GDM1 (cell line): ENCODE measurements around the gene SPINT2.

Experiments
- DNase-seq: peaks from one replicate; lab custom pipeline; 2025; lab: John Stamatoyannopoulos, UW

Gene SPINT2

DNA sequence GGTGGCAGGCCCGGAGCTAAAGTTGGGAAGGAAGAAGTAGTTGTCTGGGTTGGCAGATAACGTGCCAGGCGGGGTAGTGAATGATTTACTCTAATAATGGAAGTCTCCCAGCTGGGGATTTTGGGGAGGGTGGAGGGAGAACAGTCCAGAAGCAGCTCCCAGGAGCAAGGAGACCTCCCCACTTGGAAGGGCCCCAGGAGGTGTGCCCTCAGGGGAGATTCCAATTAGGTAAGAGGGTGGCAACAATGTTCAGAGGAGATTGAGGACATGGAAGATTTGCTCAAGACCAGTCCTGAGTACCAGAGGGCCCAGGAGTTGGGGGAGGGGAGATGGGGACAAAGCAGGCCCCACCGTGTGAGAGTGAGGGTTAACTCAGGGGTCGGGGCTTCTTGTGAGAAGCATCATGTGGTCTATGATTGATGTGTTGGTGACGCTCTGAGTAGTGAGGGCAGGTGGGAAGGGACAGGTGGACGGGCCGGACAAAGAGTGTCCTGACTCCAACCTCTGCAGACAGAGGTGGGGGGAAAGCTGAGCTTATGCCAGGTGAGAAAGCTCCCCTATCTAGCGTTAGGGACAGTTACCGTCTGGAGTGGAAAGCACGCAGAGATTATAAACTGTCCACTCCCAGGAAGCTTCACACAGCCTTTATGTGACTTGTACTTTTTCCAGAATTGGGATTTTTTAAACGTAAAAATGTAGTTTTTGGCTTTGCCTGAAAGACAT is 3.5 kb downstream of the SPINT2 start:
- DNase-seq: no peak

DNA sequence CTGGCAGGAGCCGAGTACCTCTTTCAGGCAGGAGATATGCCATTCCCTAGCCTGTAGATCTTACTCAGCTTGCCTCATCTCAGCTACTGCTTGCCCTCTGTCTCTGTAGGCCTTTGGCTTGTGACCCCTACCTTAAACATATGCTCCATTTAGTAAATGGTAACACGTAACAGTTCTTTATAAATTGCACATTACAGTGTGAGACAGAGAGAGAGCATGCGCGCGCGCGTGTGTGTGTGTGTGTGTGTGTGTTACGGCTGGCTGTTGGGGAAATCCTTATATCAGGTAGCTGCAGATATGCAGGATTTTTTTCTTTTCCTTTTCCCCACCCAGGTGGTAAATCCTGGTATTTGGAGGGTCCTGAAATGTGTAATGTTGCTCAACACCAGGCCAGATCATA is 4.2 kb downstream of the SPINT2 start:
- no peak for DNase-seq

DNA sequence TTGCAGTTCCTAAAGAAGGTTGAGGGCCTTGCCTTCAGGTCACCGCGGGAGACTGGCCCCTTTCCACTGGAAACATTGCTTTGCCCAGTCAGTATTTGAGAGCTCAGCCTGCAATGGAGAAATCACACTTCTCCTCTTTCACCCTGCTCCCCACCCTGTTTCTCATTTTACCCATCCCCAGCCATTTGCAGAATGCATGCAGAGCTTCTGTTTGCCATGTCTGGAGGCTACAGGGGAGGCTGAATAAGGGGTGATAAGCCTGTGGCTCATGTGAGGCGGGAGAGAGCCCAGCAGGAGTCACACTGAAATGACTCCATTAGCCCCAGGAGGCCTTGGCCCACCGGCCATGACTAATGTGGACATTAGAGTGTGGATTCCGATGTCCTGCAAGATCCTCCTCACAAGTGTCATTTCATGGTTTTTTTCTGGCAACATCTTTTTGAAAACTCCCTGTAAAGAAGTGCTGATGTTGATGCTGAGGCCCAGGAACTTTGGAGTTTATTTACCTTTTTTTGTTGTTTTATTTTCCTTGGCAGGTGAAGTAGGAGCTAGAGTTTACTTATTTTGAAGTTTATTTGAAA is 6.3 kb downstream of the SPINT2 start:
- no peak for DNase-seq

DNA sequence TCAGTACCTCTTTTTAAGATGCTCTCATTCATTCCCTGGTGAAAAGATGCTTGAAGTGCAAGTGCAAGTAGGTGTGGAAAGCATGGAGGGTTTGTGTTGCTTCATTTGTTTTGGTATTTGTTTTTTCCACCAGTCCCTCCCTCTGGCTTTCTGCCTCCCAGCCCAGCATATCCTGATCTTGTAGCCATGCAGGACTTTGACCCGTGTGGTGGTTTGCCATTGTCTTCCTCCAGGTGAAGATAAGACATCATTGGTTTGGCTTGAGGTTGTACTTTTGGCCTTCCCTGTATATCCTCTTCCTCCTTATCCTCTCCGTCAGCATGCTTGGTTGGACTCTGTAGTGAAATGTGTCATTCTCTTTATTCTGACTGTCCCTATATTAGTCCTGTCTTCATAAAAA is 9.1 kb downstream of the SPINT2 start:
- no peak for DNase-seq

DNA sequence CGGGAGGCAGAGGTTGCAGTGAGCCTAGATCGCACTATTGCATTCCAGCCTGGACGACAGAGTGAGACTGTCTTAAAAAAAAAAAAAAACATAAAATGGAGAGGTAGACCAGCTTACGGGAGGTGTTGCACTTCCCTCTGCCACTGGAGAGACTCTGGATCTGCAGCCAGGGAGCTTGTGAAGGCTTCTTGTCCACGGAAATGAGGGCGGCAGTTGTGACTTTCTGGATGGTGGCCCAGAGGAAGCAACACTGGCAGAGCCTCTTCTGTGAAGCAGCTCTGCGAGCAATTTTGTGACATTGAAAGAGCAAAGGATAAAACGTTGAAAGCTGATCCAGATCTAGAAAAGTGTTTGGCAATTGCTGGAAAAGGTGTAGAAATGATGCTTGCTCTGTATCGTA is 10.4 kb downstream of the SPINT2 start:
- DNase-seq: no peak

DNA sequence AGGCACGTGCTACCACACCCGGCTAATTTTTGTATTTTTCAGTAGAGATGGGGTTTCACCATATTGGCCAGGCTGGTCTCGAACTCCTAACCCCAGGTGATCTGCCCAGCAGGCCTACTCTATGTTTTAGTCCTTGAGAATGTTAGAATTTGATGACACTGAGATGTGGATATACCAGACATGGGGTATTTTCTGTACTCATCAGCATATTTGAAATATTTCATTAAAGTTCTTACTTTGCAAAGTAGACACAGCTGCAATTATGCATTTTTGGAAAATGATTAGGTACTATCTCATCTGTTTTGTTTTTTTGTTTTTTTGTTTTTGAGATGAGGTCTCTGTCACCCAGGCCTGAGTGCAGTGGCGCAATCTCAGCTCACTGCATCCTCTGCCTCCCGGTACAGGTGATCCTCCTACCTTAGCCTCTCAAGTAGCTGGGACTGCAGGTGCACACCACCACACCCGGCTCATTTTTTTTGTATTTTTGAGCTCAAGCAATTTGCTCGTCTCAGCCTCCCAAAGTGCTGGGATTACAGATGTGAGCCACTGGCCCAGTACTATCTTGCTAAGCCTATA is 12.7 kb downstream of the SPINT2 start:
- DNase-seq: no peak

DNA sequence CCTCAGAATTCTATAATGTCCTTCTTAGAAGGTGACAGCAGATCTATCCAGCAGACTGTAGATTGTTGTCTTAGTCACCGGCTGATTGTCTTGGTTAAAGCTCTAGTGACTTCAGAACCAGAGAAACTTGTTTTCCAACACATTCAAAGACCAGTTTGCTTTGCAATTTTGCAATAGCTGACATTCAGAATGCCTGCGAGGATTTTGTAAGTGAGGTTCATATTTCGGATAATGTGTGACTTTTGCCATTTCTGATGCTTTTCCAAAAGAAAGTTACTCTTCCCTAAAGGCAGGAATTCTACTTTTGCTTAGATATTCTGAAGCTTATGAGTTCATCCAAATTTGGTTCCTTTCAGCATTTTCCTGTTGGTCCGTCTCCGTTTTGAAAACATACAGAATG is 13.2 kb downstream of the SPINT2 start:
- no peak for DNase-seq

DNA sequence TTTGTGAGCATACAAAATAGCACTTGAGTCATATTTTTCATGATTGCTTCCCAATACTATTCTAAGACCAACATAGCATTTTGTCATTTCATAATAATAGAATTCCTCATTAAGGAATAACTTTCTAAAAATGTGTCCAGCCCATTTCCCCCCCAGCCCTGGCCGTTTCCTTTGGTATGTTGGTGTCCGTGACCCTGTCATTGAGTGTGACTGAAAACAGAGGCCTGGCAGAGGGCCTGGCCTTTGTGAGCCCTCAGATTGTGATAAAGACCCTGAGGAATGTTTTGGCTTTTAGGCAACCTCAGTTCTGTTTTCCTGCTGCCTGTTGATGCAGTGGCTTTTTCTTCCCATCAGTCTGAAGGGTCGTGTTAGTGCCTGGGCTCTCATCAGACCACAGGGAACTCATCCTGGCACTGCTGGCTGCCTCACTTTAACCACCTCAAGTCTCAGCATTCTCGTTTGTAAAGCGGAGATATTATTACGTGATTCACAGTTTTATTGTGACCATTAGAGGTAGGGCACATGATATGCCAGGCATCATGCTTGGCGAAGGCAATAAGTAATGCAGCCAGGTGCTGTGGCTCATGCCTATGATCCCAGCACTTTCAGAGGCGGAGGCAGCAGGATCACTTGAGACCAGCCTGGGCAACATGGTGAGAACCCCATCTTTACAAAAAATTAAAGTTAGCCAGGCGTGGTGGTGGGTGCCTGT is 13.8 kb downstream of the SPINT2 start:
- DNase-seq: no peak

DNA sequence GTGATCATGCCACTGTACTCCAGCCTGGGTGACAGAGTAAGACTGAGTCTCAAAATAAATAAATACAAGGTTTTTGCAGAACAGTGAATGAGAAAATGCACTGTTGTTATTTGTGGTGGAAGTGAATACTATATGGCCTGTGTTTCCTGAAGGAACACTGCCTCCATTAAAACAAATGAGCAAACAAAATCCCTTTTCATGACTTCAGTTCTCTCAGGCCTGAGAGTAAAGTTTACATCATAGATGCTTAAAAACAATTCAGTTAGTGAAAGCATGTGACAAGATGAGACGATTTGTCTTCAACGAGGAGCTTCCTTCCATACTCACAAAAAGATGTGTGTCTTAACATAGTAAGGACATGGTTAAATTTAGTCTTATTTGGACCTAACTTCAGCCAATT is 14.4 kb downstream of the SPINT2 start:
- DNase-seq: no peak

DNA sequence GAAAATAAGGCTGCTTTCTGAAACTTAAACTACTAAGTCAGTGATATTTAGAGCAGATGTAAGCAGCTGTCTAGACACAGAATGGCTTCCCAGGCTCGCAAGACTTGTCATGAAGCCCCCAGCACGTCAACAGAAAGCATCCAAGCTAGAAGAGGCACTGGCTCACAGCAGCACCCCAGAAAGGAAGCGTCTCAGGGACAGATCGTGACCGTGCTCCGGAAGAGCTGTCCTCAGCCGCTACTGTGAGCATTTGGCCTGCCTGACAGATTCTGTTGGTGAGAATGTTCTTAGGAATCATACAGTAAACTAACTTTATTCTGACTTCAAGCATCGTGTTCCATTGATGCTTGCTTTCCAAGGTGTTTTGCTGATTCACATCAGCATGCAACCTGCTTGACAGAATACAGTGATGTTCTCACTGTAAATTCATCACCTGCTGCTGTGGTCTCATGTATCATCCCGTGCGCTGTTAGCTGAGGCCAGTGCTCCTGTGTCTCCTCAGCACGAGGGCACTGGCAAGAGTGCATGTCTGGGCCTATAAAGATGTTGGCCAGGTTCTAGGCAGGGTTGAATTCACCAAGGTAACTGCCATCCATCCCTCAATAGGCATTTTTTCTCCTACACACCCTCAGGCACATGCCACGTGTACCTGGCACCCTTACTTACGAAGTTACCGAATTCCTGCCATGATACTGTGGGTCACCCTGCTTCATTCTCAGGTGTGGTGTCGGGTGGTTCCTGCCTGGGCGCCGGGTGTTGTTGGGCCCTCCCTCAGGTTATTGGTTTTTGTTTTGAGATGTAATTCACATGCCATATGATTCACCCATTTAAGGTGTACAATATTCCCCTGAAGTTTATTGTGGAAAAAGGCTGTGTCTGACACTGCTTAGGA is 15.9 kb downstream of the SPINT2 start:
- DNase-seq: no peak

DNA sequence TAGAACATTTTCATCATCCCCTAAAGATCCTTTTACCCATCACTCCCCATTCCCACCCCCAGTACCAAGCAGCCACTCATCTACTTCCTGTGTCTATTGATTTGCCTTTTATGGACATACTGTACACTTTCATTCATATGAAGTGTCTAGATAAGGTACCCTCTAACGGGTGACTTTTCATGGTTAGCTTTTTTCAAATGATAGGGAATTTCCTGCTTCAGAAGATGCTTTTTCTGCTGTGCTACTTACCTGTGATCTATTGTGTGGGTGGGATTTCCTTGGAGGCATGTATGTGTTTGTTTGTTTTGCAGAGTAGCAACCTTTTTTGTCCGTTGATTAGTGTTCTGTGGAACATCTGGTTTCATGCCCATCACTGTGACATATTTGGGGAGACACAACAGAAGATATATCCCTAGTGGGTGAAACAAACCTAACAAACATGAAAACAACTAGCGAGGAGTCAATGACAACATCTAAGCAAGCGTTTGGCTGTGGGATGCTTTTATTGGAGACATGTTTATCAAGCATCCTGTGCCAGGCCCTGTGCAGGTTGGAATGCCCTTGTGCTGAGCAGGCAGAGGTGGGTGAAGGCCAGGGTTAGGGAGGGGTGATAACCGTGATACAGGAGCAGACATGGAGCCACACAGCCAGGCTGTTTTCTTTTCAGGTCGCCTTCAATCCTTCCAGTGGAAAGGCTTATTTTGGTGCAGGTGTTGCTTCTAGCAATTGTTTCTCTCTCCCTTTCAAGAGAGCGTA is 17.6 kb downstream of the SPINT2 start:
- no peak for DNase-seq

DNA sequence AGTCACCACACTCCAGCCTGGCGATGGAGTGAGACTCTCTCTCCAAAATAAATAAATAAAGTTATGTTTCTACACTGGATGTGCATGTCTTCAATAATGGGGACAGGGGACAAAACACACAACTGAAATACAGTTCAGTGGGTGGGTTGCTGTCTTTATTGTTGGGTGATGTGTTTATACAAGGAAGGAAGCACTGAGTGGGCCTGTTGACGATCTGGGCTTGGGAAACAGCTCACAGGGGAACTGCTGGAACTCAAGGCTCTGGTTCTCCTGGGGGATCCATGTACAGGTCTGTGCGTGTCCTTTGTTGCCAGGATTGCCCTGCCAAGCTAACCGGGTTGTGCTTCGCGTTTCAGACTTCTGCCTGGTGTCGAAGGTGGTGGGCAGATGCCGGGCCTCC is 18.9 kb downstream of the SPINT2 start:
- no peak for DNase-seq

DNA sequence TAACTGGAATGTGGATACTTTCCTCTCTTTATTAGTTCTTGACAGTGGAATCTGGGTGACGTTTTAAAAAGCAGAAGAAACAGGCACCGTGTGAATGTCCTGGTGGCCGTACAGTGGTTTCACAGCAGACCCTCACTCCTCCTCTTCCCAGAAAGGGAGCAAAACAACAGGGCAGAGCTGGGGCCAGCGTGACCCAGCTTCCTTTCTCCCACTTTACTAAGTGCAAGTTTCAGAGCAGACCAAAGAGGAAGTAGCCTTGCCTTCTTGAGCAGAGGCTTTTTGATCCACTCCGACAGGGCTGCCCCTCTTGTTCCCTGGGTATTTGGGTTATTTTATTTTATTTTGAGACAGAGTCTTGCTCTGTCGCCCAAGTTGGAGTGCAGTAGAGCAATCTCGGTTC is 20.0 kb downstream of the SPINT2 start:
- no peak for DNase-seq

DNA sequence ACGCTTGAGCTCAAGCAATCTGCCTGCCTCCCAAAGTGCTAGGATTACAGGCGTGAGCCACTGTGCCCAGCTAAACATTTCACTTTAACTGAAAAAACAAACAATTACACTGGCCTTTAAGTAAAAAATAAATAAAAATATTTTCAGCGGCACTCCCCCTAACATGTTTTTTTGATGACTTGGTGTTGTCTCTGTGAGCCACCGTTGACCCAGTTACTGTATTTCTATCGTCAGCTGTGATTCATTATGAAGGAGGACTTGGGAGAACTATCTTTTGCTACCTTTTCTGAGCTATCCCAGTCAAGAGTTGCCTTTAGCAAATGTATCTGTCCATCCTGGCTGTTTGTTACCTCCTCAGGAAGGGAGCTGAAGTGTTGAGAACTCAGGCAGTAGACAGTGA is 21.2 kb downstream of the SPINT2 start:
- no peak for DNase-seq

DNA sequence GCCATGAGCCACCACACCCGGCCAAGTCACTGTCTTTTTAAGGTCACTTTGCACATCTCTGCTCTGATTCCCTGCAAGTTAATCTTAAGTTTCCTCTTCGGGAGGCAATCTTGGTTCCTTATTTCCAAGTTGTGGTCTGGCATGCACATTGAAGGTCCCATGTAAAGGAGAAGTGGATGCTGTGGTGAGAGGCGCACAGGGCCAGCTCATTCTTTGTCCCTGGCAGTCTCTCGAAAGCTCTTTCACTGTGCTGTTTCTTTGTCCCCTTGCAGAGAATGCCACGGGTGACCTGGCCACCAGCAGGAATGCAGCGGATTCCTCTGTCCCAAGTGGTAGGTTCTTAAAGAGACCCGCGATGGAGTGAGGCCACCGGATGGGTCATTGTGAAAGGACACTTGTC is 23.2 kb downstream of the SPINT2 start:
- peak; percentile 60 for DNase-seq

DNA sequence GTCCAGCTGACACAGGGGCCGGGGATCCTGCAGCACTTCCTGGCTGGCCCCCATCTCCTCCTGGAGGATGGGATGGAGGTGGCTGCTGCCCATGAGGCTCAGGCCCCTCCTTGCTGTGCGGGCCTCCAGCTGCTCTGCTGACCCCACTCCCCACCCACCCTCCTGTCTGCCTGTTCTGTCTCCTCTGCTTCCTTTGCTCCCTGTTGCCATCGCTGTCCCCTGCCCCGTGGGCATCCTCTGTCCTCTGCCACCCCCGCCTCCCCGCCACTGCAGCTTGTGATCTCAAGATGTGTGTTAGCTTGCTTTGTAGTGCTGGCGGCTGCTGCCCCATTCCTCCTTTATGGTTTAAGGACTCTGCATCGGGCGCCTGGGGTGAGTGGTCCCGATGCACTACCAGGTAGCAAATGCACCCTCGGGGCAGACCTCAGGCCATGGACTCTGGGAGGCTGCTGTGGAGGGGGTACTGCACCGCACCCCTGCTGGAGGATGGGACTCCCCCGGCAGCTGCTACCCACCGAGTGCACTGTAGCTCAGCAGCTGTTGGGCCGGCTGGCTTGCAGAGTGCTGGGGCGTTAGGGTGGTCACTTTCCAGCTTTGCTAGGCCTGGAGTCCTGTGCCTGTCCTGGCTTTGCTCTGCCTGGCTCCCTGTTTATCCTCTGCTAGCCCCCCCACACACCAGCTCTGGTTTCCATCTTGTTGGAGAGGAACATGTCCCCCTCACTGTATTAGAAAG is 23.9 kb downstream of the SPINT2 start:
- DNase-seq: no peak

DNA sequence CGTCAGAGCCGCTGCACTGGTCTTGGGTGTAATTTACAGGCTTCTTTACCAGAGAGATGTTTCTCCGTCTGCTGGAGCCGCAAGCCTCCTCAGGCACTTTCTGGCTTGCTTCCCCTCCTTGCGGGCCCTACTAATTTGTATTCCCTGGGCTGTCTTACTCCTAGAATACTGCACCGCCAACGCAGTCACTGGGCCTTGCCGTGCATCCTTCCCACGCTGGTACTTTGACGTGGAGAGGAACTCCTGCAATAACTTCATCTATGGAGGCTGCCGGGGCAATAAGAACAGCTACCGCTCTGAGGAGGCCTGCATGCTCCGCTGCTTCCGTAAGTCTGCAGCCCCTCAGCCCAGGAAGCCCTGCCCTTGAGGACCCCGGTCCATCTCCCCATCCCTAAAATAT is 25.6 kb downstream of the SPINT2 start:
- no peak for DNase-seq

DNA sequence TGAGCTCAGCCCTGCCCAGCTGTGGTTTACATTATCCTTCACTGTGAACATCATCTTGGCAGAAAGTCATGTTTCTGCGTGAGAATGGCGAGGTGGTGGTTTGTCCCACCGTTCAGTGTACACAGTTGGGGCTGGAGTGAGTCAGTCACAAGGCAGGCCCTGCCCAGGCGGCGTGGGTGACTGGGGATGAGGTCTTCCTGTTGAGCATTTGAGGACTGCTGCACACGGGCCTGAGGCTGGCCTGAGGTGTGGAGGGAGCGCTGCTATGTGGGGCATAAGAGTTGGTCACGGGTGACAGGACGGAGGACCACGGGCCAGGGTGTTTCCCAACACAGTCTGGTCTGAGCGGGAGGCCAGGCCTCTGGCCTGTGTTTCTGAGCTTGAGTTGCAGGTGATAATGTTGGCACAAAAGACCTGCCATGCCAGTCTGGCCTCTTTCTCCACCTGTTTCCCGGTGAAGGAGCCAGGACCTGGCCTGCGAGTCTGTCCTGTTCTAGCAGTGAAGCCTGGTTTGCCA is 26.3 kb downstream of the SPINT2 start:
- no peak for DNase-seq

DNA sequence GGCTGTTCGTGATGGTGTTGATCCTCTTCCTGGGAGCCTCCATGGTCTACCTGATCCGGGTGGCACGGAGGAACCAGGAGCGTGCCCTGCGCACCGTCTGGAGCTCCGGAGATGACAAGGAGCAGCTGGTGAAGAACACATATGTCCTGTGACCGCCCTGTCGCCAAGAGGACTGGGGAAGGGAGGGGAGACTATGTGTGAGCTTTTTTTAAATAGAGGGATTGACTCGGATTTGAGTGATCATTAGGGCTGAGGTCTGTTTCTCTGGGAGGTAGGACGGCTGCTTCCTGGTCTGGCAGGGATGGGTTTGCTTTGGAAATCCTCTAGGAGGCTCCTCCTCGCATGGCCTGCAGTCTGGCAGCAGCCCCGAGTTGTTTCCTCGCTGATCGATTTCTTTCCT is 27.5 kb downstream of the SPINT2 start:
- DNase-seq: no peak

DNA sequence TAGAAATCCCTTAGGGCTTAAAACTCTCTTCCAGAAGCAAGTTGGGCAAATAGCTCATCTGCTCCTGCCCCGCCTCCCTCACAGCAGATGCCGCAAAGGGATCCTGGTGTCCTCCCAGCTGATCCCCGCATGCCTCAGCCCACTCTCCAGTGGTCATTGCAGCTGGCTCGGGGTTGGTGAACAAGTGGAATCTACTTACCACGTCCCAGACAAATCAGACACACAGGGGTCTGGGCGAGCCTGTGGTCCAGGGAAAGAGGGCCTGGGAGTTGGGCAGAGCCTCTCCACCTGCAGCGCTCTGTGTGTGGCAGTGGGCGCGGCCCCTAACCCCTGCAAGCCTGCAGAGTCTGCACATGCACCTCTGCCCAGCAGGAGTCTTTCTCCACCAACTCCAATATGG is 28.9 kb downstream of the SPINT2 start:
- DNase-seq: no peak

DNA sequence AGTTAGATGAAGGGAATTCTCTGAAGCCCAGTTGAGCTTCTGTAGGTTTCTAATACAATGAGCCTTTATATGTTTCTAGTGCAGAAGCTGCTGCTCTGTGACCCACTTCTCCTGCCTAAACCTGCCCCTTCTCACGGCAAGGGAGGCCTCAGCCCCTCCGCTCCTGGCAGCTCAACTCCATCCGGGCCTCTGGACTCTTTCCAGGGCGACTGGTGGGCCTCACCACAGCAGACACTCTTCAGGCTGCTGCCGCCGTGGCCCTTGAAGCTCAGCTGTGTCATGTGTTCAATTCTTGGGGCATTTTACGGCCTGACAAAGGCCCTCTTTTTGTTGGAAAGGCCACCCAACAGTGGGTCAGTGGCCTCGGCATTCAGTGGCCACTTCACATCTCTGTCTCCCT is 29.7 kb downstream of the SPINT2 start:
- DNase-seq: no peak
